ENCODE data around the gene UST. TPM values are rescaled to one million over a fixed set of nuclear protein-coding genes. Genes with fewer than 3 reads are reported as not detected.

The UST gene
- total RNA-seq, 2 donors from 2014 or later: 4.3 to 5.3 TPM

- Histone ChIP-seq H3K27ac (no peak overlapping the region), H3K4me3 (no peak overlapping the region), H3K4me1 (no peaks in the 10 kb centered on the region), H3K36me3 (no peaks in the 10 kb centered on the region), H3K9me3 (no peaks in the 10 kb centered on the region), H3K27me3 (no peaks in the 10 kb centered on the region)
- TF ChIP-seq CTCF (IDR thresholded peaks at IDR 0.05): no peak
- no peak for DNase-seq (ENCODE audit: low spot score)
Measured at GRCh38 chr6:148984531-148985056, 237.8 kb downstream of the UST start.

- no peak for DNase-seq (ENCODE audit: low spot score)
- H3K27ac ChIP-seq: no peak overlapping the region
- H3K27me3 ChIP-seq: no peaks in the 10 kb centered on the region
- H3K36me3 ChIP-seq: no peaks in the 10 kb centered on the region
- H3K4me1 ChIP-seq: no peaks in the 10 kb centered on the region
- no peak for TF ChIP-seq CTCF (IDR thresholded peaks at IDR 0.05)
- H3K4me3 ChIP-seq: no peak overlapping the region
- H3K9me3 ChIP-seq: no peaks in the 10 kb centered on the region
Measured at GRCh38 chr6:148985499-148985898, 238.7 kb downstream of the UST start.

GRCh38 chr6:148986608-148987007 is 239.8 kb downstream of the UST start:
- Histone ChIP-seq H3K9me3 (no peaks in the 10 kb centered on the region), H3K36me3 (no peaks in the 10 kb centered on the region), H3K4me1 (no peaks in the 10 kb centered on the region), H3K27me3 (no peaks in the 10 kb centered on the region), H3K4me3 (no peak overlapping the region), H3K27ac (no peak overlapping the region)
- no peak for TF ChIP-seq CTCF (IDR thresholded peaks at IDR 0.05)
- no peak for DNase-seq (ENCODE audit: low spot score)

GRCh38 chr6:148987982-148988381 is 241.2 kb downstream of the UST start:
- Histone ChIP-seq H3K4me1 (no peaks in the 10 kb centered on the region), H3K9me3 (no peaks in the 10 kb centered on the region), H3K27me3 (no peaks in the 10 kb centered on the region), H3K27ac (no peak overlapping the region), H3K4me3 (no peak overlapping the region), H3K36me3 (no peaks in the 10 kb centered on the region)
- no peak for DNase-seq (ENCODE audit: low spot score)
- no peak for TF ChIP-seq CTCF (IDR thresholded peaks at IDR 0.05)

- Histone ChIP-seq H3K4me3 (no peak overlapping the region), H3K36me3 (no peaks in the 10 kb centered on the region), H3K27ac (no peak overlapping the region), H3K27me3 (no peaks in the 10 kb centered on the region), H3K9me3 (no peaks in the 10 kb centered on the region), H3K4me1 (no peaks in the 10 kb centered on the region)
- TF ChIP-seq CTCF (IDR thresholded peaks at IDR 0.05): no peak
- DNase-seq (ENCODE audit: low spot score): no peak
Measured at GRCh38 chr6:148989585-148989984, 242.8 kb downstream of the UST start.

- DNase-seq (ENCODE audit: low spot score): no peak
- Histone ChIP-seq H3K9me3 (no peaks in the 10 kb centered on the region), H3K36me3 (no peaks in the 10 kb centered on the region), H3K27me3 (no peaks in the 10 kb centered on the region), H3K4me3 (no peak overlapping the region), H3K27ac (no peak overlapping the region), H3K4me1 (no peaks in the 10 kb centered on the region)
- TF ChIP-seq CTCF (IDR thresholded peaks at IDR 0.05): no peak
Measured at GRCh38 chr6:148990403-148990802, 243.6 kb downstream of the UST start.
